GM12873 (cell line): ENCODE data around the gene CAMSAP3.

Experiments used
- CTCF ChIP-seq: IDR thresholded peaks from 2 replicates; pipeline ENCODE4 v1.5.1; 2012; ENCODE audit warnings: low read depth, mild to moderate bottlenecking, moderate library complexity, low read length, control low read depth; ENCODE audit not compliant: insufficient read depth; ENCODE audit errors: missing control alignments

The CAMSAP3 gene

GRCh38 chr19:7600721-7601120 lies 5.1 kb downstream of the CAMSAP3 start:
- no peak for TF ChIP-seq CTCF

- TF ChIP-seq CTCF, result no peak
Measured at GRCh38 chr19:7602240-7602934, 6.7 kb downstream of the CAMSAP3 start.

GRCh38 chr19:7602935-7603497 lies 7.4 kb downstream of the CAMSAP3 start:
- TF ChIP-seq CTCF, result no peak

GRCh38 chr19:7603919-7604318 lies 8.3 kb downstream of the CAMSAP3 start:
- TF ChIP-seq CTCF, result no peak

GRCh38 chr19:7605490-7606222 lies 10.0 kb downstream of the CAMSAP3 start:
- TF ChIP-seq CTCF, result no peak

- TF ChIP-seq CTCF, result no peak
Measured at GRCh38 chr19:7606289-7606688, 10.6 kb downstream of the CAMSAP3 start.

GRCh38 chr19:7607212-7607873 lies 11.7 kb downstream of the CAMSAP3 start:
- no peak for TF ChIP-seq CTCF
